GM18867 (cell line): ENCODE data around the gene SEC14L3.
"Not testable (repeated sequence)": the region's sequence is repeated elsewhere in the genome, so short reads cannot be mapped to it uniquely, and the experiment has no call there.

Experiments used
- ATAC-seq: cut with Tn5 transposase; IDR thresholded peaks from one replicate; pipeline ENCODE4 v1.9.1; 2021; ENCODE audit warnings: mild to moderate bottlenecking, moderate library complexity; ENCODE audit not compliant: unreplicated experiment

The SEC14L3 gene

GRCh38 chr22:30486118-30486517 is 14.3 kb upstream of the SEC14L3 start:
- ATAC-seq: no peak

DNA sequence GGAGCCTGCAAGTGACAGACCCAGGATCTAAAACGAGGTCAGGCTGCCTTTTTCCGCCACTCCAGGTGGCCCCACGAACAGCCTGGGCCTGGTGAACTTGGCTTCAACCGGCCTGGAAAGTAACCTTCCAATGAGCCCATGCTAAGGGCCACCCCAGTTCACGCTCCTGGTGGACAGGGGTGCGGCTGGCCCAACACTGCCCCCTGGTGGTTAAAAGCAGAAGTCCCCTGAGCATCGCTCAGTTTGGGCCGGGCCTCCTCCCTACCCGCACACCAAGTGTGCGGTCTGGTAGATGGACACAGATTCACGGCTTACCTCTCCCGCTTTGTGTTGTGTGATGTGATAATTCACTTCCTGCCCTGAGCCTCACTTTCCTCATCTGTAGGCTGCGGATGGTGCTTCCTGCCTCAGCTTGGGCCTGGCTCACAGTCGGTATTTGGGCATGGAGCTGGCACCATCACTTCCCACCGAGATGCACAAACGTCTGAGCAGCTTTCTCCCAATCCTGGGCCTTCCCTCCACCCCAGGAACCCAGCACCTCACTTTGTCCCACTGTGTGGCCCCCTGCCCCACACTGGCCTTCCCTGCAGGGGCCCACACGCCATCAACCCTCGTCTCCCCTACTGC is 13.7 kb upstream of the SEC14L3 start:
- no peak for ATAC-seq

GRCh38 chr22:30483169-30483568 is 11.4 kb upstream of the SEC14L3 start:
- no peak for ATAC-seq

GRCh38 chr22:30481711-30482110 is 9.9 kb upstream of the SEC14L3 start:
- no peak for ATAC-seq

DNA sequence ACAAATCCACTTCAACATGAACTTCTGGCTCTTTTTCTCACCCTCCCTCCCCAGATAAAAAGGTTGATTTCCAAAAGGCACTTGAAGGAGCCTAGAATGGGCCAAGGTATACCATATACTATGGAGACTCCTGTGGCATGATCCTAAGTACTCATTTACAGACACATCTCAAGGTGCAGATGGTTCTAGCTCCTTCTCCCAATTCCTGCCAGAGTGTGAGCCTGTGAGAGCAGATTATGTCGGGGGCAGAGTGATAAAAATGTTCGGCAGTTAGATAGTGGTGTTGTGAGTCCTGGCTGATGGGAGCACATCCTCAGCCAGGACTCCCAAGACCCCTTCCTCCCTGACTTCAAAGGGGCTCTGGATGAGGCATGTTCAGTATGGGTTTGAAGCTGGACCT is 8.2 kb upstream of the SEC14L3 start:
- no peak for ATAC-seq

DNA sequence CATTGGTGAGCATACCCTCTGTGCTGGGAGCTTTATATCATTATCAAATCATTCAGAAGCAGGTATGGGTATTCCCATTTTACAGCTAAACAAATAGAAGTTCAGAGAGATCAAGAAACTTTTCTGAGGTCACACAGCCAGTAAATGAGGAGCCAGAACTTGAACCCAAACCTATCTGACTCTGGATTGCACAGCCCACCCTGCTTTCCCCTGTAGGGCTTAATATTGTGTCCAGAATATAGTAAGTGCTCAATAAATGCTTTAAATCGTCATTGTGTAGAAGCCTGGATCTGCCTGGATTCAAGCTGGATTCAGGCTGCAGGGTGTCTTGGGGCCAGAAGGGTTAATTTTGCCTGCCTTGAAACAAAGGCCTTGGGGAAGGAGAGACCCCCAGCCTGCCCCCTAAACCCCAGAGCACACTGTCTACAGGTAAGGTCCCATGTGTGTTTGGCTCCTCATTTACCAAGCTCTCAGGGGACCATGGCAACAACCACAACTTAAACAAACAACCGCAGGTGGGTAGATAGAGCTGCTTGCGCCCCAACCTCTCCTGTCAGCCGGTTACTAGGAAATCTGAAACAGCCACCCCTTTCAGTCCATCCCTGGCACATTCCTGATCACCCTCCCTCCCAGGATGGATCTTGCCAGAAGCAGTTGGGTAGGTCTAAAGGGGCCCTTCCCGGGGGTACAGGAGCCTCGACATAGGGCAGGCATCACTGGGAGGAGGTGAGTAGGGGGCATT is 3.0 kb upstream of the SEC14L3 start:
- ATAC-seq: no peak

GRCh38 chr22:30474121-30474520 is 2.3 kb upstream of the SEC14L3 start:
- ATAC-seq: no peak

DNA sequence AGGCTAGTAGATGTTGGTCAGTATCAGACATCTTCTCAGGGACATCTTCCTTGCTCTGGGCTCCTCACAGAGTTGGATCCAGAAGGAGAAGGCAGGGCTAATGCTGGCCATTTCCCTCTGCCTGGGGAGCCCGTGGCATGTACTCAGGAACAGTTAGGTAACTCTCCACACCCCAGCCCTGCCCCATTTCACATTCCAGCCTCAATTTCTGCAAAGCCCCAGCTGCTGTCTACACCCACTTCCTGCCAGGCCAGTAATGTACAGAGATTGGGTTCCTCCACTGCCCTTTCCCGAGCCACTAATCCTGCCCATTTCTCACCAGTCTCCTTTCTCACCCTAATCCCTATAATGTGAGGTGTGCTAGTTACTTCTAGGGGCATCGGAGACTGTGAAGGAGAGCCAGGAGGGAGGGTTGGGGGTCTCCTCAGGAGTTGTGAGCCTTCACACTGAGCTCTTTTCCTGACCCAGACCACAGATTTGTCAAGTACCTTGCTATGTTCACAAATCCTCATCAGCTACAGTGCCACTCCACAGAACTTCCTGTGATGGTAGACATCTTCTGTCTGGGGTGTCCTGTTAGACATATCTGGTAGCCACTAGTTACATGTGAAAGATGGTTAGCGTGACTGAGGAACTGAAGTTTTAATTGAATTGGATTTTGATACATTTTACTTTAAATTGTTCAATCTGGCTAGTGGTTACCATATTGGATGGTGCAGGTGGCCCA is 1.3 kb upstream of the SEC14L3 start:
- no peak for ATAC-seq

DNA sequence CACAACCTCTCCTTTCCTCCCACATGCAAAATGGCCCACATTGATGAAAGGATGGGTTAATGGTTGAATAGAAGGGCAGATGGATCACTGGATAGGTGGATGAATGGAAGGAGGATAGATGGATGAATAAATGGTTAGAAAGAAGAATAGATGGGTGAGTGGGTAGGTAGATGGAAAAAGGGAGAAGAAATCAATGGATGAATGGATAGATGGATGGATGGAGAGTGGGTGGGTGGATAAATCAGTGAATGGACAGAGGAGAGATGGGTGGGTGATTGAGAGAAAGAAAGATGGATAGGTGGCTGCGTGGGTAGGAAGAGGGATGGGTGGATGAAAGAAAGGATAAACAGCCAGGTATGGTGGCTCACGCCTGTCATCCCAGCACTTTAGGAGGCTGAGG is 1.2 kb downstream of the SEC14L3 start:
- ATAC-seq: no peak

DNA sequence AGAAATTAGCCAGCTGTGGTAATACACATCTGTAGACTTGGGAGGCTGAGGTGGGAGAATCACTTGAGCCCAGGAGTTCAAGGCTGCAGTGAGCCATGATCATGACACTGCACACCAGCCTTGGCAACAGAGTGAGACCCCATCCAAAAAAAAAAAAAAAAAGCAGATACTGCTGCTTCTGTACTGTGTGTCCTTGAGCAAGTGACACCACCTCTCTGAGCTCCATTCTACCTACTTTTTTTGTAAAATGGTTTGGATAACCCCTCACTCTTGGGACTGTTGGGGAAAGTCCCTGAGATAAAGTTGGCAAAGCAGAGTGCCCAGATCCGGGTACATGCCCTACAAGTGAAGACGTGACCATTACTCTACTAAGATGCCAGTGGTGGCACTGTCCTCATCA is 2.7 kb downstream of the SEC14L3 start:
- no peak for ATAC-seq

- ATAC-seq: not testable (repeated sequence)
Observed at GRCh38 chr22:30460555-30460954, 11.3 kb downstream of the SEC14L3 start.

DNA sequence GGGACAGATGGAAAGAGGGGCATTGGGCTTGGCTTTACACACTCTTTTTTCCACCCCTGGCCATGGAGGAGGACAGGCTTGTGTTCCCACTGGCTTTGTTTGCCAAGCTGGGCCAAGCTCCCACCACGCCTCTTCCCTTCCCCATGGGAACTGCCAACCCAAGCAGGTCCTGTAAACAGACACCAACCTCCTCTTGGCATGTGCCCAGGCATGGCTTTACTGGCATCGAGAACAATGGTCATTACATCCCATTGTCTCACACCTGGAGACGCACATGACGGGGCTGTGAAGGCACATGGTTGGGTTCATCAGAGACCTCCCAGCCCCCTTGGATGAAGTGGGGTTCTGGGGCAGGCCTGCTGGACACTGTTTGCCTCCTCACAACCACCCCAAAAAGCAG is 11.7 kb downstream of the SEC14L3 start:
- ATAC-seq: no peak

- ATAC-seq: no peak
Observed at GRCh38 chr22:30459181-30460052, 12.4 kb downstream of the SEC14L3 start.

DNA sequence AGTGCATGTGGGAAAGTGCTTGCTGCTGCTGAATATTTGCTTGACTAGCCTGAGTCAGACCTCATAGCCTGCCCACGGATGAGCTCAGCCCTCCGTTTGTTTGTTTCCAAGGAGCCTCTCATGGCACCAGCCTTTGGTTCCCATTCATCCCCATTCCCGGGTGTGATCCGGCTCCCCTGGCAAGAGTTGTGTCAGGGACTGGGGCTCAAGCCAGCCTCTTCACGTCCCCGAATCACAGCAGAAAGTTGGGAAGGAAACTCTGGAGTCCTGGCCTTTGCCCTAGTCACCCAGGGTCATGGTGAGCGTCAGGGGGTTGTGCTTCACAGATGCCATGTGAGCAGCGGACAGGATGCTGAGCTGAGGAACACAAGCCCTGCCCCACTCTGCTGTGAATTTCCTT is 13.8 kb downstream of the SEC14L3 start:
- no peak for ATAC-seq

DNA sequence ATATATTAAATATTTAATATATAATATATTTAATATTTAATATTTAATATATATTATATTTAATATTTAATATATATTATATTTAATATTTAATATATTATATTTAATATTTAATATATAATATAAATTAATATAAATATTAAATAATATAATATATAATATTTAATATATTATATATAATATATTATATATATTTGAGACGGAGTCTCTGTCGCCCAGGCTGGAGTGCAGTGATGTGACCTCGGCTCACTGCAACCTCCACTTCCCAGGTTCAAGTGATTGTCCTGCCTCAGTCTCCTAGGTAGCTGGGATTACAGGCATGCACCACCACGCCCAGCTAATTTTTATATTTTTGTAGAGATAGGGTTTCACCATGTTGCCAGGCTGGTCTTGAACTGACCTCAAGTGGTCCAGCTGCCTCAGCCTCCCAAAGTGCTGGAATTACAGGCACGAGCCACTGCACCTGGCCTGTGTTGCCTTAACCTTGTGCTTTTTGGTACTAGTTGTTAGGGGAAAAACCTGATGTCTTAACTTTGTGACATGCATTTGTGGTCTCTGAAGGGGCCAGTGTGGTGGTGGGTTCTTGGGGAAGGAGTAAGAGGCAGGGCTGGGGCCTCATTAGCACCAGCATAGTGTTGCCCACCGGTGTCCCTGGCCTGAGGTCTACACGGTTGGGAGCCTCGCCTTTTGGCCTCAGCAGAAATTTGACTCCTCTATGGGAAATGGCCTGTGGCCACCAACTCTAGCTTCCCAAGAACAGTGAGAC is 16.6 kb downstream of the SEC14L3 start:
- no peak for ATAC-seq

DNA sequence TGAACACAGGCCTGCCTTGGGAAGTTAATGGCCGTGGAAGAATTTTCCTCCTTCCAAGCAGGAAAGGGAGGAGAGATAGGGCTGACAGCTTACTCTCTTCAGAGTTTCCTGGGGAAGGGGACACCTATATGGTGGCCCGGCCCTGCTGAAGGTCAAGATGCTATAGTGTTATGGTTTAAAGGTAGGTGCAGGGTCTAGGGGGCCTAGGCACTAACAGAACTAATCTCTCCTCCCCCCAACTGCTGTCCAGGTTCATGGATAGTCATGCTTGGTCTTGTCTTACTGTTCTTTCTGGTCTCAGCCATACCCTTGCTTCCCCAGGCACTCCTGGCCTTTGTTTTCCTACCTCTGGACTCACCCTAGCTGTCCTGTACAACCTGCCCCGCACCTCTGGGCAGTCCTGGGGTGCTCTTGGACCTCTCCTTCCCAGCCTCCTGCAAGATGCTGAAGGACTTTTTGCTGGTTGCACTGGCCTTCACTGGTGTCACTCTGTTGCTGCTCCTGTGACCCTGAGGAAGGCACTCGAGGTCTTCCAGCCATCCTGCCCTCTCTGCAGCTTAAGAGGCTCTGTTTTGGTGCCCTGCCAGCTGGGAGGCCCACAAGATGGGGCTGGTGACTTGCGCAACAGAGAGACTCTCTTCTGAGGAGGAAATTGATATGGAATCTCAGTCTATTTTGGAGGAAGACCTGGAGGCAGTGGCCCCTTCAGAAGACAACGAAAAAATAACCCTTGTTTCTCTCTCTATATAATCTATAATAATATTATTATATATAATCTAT is 17.9 kb downstream of the SEC14L3 start:
- ATAC-seq: no peak

GRCh38 chr22:30452861-30453260 is 19.0 kb downstream of the SEC14L3 start:
- ATAC-seq: no peak

DNA sequence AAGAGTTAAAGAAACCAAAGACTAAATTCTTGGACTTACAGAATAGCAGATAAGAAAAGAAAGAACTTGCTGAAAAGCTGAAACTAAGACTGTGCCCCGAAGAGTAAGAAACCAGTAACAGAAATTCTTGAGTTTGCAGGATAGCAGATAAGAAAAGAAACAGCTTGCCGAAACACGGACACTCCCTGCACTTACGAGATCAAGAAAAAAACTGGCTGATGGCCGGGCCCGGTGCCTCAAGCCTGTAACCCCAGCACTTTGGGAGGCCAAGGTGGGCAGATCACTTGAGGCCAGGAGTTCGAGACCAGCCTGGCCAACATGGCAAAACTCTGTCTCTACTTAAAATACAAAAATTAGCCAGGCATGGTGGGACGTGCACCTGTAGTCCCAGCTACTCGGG is 20.3 kb downstream of the SEC14L3 start:
- ATAC-seq: not testable (repeated sequence)

- ATAC-seq: no peak
Observed at GRCh38 chr22:30447656-30448055, 24.2 kb downstream of the SEC14L3 start.
